Measurements from ENCODE around the gene CNNM4.

DNA sequence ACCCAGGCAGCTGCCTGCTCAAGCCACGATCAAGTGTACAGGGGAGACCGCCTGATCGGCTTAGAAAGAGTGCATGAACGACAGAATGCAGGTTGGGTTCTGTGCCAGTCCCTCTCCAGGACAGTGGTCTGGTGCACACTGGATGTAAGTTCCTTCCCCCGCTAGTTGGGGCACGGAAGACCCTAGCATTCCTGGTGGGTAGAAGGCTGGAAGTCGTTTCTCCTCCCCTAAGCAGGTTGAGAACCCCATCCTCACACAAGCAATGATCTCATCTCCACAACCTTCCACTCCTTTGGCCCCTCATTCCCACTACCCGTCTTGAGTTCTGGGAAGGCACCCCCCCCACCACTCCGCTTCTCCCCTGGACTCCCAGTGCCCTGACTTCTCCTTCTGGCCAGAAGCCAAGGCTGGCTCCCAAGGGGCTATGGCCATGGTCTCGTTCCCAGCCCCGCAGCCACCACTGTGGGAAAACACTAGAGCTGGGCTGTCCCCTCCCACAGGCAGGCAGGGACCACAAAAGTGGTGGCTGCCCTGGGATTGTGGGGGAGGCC is 98.5 kb downstream of the CNNM4 start:
- no peak for TF ChIP-seq GATA3 (IDR thresholded peaks at IDR 0.05; ENCODE audit: low read depth, low read length)
- TF ChIP-seq GATA2 (IDR thresholded peaks at IDR 0.05; ENCODE audit: low read depth, low read length): no peak

Measured in SH-SY5Y (cell line).